ENCODE data around the gene TRABD2A. TPM values are rescaled to one million over a fixed set of nuclear protein-coding genes. Genes with fewer than 3 reads are reported as not detected.

Gene TRABD2A
- total RNA-seq, 1 donor from 2014 or later: 0.84 TPM

- H3K27me3 Mint-ChIP-seq (ENCODE audit: low read depth): peaks cover 14% of the 10 kb centered on the region
- no peak for TF ChIP-seq CTCF (conservative IDR thresholded peaks at IDR 0.05)
- no peak overlapping the region for H3K27ac Mint-ChIP-seq (ENCODE audit: unreplicated experiment)
- no peaks in the 10 kb centered on the region for H3K36me3 Mint-ChIP-seq (ENCODE audit: low read depth)
- H3K4me3 Mint-ChIP-seq: no peak overlapping the region
- no peak for DNase-seq (ENCODE audit: low read depth, low spot score)
- no peaks in the 10 kb centered on the region for H3K9me3 Mint-ChIP-seq
- peaks cover 14% of the 10 kb centered on the region for H3K4me1 Mint-ChIP-seq
Observed at GRCh38 chr2:84900971-84901370, 20.1 kb upstream of the TRABD2A start.

GRCh38 chr2:84899304-84900204 lies 18.7 kb upstream of the TRABD2A start:
- Mint-ChIP-seq H3K9me3 (no peaks in the 10 kb centered on the region), H3K36me3 (ENCODE audit: low read depth) (no peaks in the 10 kb centered on the region), H3K4me3 (no peak overlapping the region), H3K27ac (ENCODE audit: unreplicated experiment) (no peak overlapping the region), H3K4me1 (peaks cover 16% of the 10 kb centered on the region), H3K27me3 (ENCODE audit: low read depth) (peaks cover 11% of the 10 kb centered on the region)
- no peak for DNase-seq (ENCODE audit: low read depth, low spot score)
- TF ChIP-seq CTCF (conservative IDR thresholded peaks at IDR 0.05): no peak

- H3K27me3 Mint-ChIP-seq (ENCODE audit: low read depth): no peaks in the 10 kb centered on the region
- H3K27ac Mint-ChIP-seq (ENCODE audit: unreplicated experiment): no peak overlapping the region
- no peaks in the 10 kb centered on the region for H3K36me3 Mint-ChIP-seq (ENCODE audit: low read depth)
- H3K4me1 Mint-ChIP-seq: peaks cover 10% of the 10 kb centered on the region
- DNase-seq (ENCODE audit: low read depth, low spot score): no peak
- H3K4me3 Mint-ChIP-seq: no peak overlapping the region
- no peaks in the 10 kb centered on the region for H3K9me3 Mint-ChIP-seq
- no peak for TF ChIP-seq CTCF (conservative IDR thresholded peaks at IDR 0.05)
Observed at GRCh38 chr2:84897773-84898172, 16.9 kb upstream of the TRABD2A start.

GRCh38 chr2:84896567-84896966 lies 15.7 kb upstream of the TRABD2A start:
- Mint-ChIP-seq H3K4me3 (no peak overlapping the region), H3K27me3 (ENCODE audit: low read depth) (no peaks in the 10 kb centered on the region), H3K4me1 (peaks cover 5% of the 10 kb centered on the region), H3K9me3 (no peaks in the 10 kb centered on the region), H3K36me3 (ENCODE audit: low read depth) (no peaks in the 10 kb centered on the region), H3K27ac (ENCODE audit: unreplicated experiment) (no peak overlapping the region)
- no peak for DNase-seq (ENCODE audit: low read depth, low spot score)
- no peak for TF ChIP-seq CTCF (conservative IDR thresholded peaks at IDR 0.05)

- H3K9me3 Mint-ChIP-seq: no peaks in the 10 kb centered on the region
- no peak for TF ChIP-seq CTCF (conservative IDR thresholded peaks at IDR 0.05)
- H3K27ac Mint-ChIP-seq (ENCODE audit: unreplicated experiment): no peak overlapping the region
- peaks cover 5% of the 10 kb centered on the region for H3K4me1 Mint-ChIP-seq
- no peaks in the 10 kb centered on the region for H3K36me3 Mint-ChIP-seq (ENCODE audit: low read depth)
- H3K27me3 Mint-ChIP-seq (ENCODE audit: low read depth): no peaks in the 10 kb centered on the region
- no peak for DNase-seq (ENCODE audit: low read depth, low spot score)
- no peak overlapping the region for H3K4me3 Mint-ChIP-seq
Observed at GRCh38 chr2:84894758-84895520, 14.1 kb upstream of the TRABD2A start.

Data from neural crest cell (in vitro differentiated cells).